Kidney glomerular epithelial cell (primary cell): ENCODE results near the gene TRUB1.
"Not testable (repeated sequence)": the region's sequence is repeated elsewhere in the genome, so short reads cannot be mapped to it uniquely, and the experiment has no call there.

ENCODE experiments used
- DNase-seq: peaks from one replicate; lab custom pipeline; 2025; lab: John Stamatoyannopoulos, UW

The TRUB1 gene

GRCh38 chr10:114937962-114938855 is at the start of gene TRUB1:
TSS of gene TRUB1 (plus strand) at chr10:114938195. CDS start at chr10:114938254, 59 bp downstream.
- DNase-seq: peak; percentile 95

- DNase-seq: no peak
Observed at GRCh38 chr10:114893251-114893650, 44.7 kb upstream of the TRUB1 start.

GRCh38 chr10:114894911-114895310 is 43.1 kb upstream of the TRUB1 start:
- DNase-seq: no peak

- DNase-seq: not testable (repeated sequence)
Observed at GRCh38 chr10:114897011-114897410, 41.0 kb upstream of the TRUB1 start.

- no peak for DNase-seq
Observed at GRCh38 chr10:114897593-114897992, 40.4 kb upstream of the TRUB1 start.

GRCh38 chr10:114899982-114900381 is 38.0 kb upstream of the TRUB1 start:
- DNase-seq: no peak

- no peak for DNase-seq
Observed at GRCh38 chr10:114900658-114901057, 37.3 kb upstream of the TRUB1 start.

- DNase-seq: peak; percentile 28
Observed at GRCh38 chr10:114902151-114902550, 35.8 kb upstream of the TRUB1 start.

GRCh38 chr10:114905450-114905849 is 32.5 kb upstream of the TRUB1 start:
- peak; percentile 81 for DNase-seq

- DNase-seq: no peak
Observed at GRCh38 chr10:114906981-114907380, 31.0 kb upstream of the TRUB1 start.

GRCh38 chr10:114908896-114909295 is 29.1 kb upstream of the TRUB1 start:
- DNase-seq: peak; percentile 75

- DNase-seq: no peak
Observed at GRCh38 chr10:114911052-114911711, 26.8 kb upstream of the TRUB1 start.

GRCh38 chr10:114911801-114912469 is 26.1 kb upstream of the TRUB1 start:
- DNase-seq: no peak

GRCh38 chr10:114912470-114912859 is 25.5 kb upstream of the TRUB1 start:
- no peak for DNase-seq

GRCh38 chr10:114914560-114914959 is 23.4 kb upstream of the TRUB1 start:
- DNase-seq: no peak

GRCh38 chr10:114915294-114915693 is 22.7 kb upstream of the TRUB1 start:
- peak; percentile 75 for DNase-seq

GRCh38 chr10:114916653-114917052 is 21.3 kb upstream of the TRUB1 start:
- no peak for DNase-seq

GRCh38 chr10:114917459-114917858 is 20.5 kb upstream of the TRUB1 start:
- no peak for DNase-seq

- DNase-seq: peak; percentile 98
Observed at GRCh38 chr10:114917927-114918672, 19.9 kb upstream of the TRUB1 start.

GRCh38 chr10:114920459-114920858 is 17.5 kb upstream of the TRUB1 start:
- DNase-seq: peak; percentile 47

- DNase-seq: no peak
Observed at GRCh38 chr10:114922003-114922402, 16.0 kb upstream of the TRUB1 start.

- no peak for DNase-seq
Observed at GRCh38 chr10:114923551-114923950, 14.4 kb upstream of the TRUB1 start.
